Smooth muscle cell (in vitro differentiated cells): ENCODE measurements around the gene NOTCH4. TPM values are rescaled to one million over a fixed set of nuclear protein-coding genes. Genes with fewer than 3 reads are reported as not detected.

ENCODE experiments used
- DNase-seq: peaks from one replicate; lab custom pipeline; 2025; ENCODE audit not compliant: unreplicated experiment; lab: John Stamatoyannopoulos, UW
- H2AFZ ChIP-seq: fragments of 200-600 bp; sonication (generic); 2 replicates; pipeline ENCODE4 v1.6.0; 2016; ENCODE audit warnings: antibody characterized with exemption, low read depth, mild to moderate bottlenecking
- H3F3A ChIP-seq: fragments of 200-600 bp; sonication (generic); 2 replicates; pipeline ENCODE4 v1.6.0; 2017; ENCODE audit warnings: antibody characterized with exemption, low read depth
- H3K27ac ChIP-seq: fragments of 200-600 bp; sonication (generic); 2 replicates; pipeline ENCODE4 v1.5.1; 2016; ENCODE audit warnings: low read depth, mild to moderate bottlenecking
- H3K27me3 ChIP-seq: fragments of 200-600 bp; sonication (generic); 2 replicates; pipeline ENCODE4 v1.6.1; 2016; ENCODE audit warnings: low read depth, mild to moderate bottlenecking
- H3K36me3 ChIP-seq: fragments of 200-600 bp; sonication (generic); 2 replicates; pipeline ENCODE4 v1.5.1; 2016; ENCODE audit warnings: low read depth
- H3K4me1 ChIP-seq: fragments of 200-600 bp; sonication (generic); 2 replicates; pipeline ENCODE4 v1.5.1; 2016; ENCODE audit warnings: low read depth
- H3K4me2 ChIP-seq: fragments of 200-600 bp; sonication (generic); 2 replicates; pipeline ENCODE4 v1.6.0; 2016; ENCODE audit warnings: mild to moderate bottlenecking
- H3K4me3 ChIP-seq: fragments of 200-600 bp; sonication (generic); 2 replicates; pipeline ENCODE4 v1.5.1; 2016; ENCODE audit warnings: mild to moderate bottlenecking
- H3K79me2 ChIP-seq: fragments of 200-600 bp; sonication (generic); 2 replicates; pipeline ENCODE4 v1.6.0; 2016; ENCODE audit warnings: low read depth, mild to moderate bottlenecking
- H3K9ac ChIP-seq: fragments of 200-600 bp; sonication (generic); 2 replicates; pipeline ENCODE4 v1.6.0; 2016; ENCODE audit warnings: low read depth
- H3K9me3 ChIP-seq: fragments of 200-600 bp; sonication (generic); replicated peaks from 2 replicates; pipeline ENCODE4 v1.5.1; 2016; ENCODE audit warnings: low read depth
- H4K20me1 ChIP-seq: fragments of 200-600 bp; sonication (generic); 2 replicates; pipeline ENCODE4 v1.6.0; 2016; ENCODE audit warnings: low read depth
- WGBS: methylation state at CpG from one replicate; pipeline ENCODE4 v1.1.7; 2016; ENCODE audit warnings: low lambda C conversion rate; 5-methylcytosine and 5-hydroxymethylcytosine counted together
- polyA plus RNA-seq: library from polyadenylated mRNA; unstranded; fragments of >200 nt; fragmentation: Nextera tagmentation; extraction: Ambion mirVana; gene quantifications from 2 replicates; pipeline ENCODE4 v1.2.1, GENCODE V29; 2016
- total RNA-seq: library from RNA; depleted of rRNA; stranded (reverse); fragments of >200 nt; gene quantifications from 2 replicates; pipeline ENCODE4 v1.2.3, GENCODE V29; 2014
- TF ChIP-seq, protein P1 (sequence below): fragments of 200-600 bp; sonication (generic); IDR thresholded peaks from 2 replicates; pipeline ENCODE4 v1.5.1; 2017; ENCODE audit warnings: borderline replicate concordance, mild to moderate bottlenecking, antibody characterized with exemption; ENCODE audit not compliant: insufficient read depth, poor library complexity, severe bottlenecking

The NOTCH4 gene
- total and polyA plus RNA-seq, 2 experiments from 2014 or later, result 0.54 to 1.6 TPM

DNA sequence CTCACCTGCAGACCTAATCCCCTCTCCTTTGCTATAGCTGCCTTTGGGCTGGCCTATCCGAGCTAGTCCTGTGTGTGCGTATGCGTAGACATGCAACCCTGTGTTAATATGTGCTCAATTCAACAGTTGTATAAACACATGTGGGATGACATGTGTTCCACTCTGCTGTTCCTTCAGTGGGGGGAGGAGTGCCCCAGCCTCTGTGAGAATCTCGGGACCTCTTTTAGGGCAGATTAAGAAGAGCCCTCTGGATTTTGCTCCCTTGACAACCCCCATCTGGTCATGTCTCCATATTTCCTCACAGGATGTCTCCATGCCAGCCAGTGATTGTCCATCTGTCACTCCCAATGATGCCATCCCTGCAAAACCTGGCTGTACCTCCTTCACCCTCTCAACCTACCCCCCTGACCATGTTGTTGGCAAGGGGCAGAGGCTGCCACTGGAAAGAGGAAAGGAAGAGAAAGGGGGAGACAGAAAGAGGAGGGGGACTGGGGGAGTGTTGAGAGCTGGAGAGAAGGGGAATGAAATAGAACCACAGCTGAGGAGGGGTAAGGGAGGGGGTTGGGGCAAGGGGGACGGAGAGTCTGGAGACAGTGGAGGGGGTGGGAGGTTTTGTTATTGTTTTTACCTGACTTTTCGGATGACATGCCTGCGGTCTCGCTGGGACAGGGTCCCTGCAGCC is 72.5 kb downstream of the NOTCH4 start:
- TF ChIP-seq, protein P1, sequence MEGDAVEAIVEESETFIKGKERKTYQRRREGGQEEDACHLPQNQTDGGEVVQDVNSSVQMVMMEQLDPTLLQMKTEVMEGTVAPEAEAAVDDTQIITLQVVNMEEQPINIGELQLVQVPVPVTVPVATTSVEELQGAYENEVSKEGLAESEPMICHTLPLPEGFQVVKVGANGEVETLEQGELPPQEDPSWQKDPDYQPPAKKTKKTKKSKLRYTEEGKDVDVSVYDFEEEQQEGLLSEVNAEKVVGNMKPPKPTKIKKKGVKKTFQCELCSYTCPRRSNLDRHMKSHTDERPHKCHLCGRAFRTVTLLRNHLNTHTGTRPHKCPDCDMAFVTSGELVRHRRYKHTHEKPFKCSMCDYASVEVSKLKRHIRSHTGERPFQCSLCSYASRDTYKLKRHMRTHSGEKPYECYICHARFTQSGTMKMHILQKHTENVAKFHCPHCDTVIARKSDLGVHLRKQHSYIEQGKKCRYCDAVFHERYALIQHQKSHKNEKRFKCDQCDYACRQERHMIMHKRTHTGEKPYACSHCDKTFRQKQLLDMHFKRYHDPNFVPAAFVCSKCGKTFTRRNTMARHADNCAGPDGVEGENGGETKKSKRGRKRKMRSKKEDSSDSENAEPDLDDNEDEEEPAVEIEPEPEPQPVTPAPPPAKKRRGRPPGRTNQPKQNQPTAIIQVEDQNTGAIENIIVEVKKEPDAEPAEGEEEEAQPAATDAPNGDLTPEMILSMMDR, result no peak
- no peak for DNase-seq
- Histone ChIP-seq H4K20me1 (no peaks in the 10 kb centered on the region), H3K4me3 (peak overlapping the region; percentile 85), H3K9ac (no peak overlapping the region), H3F3A (no peaks in the 10 kb centered on the region), H3K27me3 (peaks cover 26% of the 10 kb centered on the region), H3K4me1 (peaks cover 18% of the 10 kb centered on the region), H3K27ac (no peak overlapping the region), H3K79me2 (peaks cover 10% of the 10 kb centered on the region), H3K9me3 (no peaks in the 10 kb centered on the region), H3K4me2 (peak overlapping the region; percentile 90), H3K36me3 (no peaks in the 10 kb centered on the region), H2AFZ (no peak overlapping the region)
- WGBS, result 46% methylated on average over 5 of the region's 8 CpGs

DNA sequence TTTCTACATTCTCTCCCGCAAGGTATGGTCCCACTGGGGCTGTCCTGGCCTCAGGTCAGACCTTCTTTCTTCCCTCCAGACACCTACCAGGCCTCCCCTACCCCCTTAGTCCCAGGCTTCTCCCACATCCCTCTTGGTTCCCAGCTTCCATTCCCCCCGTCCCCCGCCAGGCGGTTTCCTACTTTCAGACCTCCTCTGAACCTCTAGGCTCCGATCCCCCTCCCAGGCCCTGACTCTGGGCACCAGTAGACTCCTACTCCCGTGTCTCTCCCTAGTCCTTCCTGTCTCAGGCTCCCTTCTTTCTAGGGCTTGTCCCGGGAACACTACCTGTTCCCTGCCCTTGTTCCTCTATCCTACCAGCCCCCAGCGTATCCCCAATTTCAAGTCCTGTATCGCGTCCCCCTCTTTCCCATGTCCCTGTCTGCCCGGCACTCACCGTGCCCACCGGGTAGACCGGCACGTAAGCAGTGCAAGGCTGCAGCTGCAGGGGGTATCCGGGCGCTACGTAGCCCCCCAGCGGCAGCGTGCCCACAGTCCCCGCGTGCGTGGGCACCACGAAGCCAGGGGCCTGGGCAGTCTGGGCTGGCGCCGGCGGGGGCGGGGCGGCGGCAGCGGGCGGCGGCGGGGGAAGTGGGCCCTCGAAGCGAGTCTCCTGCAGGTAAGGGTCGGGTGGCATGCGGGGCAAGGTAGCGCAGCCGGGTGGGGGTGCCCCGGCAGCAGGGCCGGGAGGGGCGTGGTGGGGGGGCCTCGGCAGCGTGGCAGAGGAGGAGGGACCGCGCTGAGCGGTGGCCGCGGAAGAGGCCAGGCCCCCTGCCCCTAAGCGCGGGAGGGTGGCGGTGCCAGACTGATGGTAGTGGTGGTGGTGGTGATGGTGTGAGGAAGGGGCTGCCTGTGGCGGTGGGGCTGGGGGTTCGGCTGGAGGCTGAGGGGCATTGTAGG is 73.7 kb downstream of the NOTCH4 start:
- peaks cover 26% of the 10 kb centered on the region for H3K27me3 ChIP-seq
- peak overlapping the region; percentile 90 for H3K4me2 ChIP-seq
- no peaks in the 10 kb centered on the region for H3K36me3 ChIP-seq
- H3K27ac ChIP-seq, result no peak overlapping the region
- H3K79me2 ChIP-seq, result peaks cover 9% of the 10 kb centered on the region
- no peak for DNase-seq
- no peak overlapping the region for H2AFZ ChIP-seq
- H3K9me3 ChIP-seq, result no peaks in the 10 kb centered on the region
- no peak overlapping the region for H3K9ac ChIP-seq
- no peaks in the 10 kb centered on the region for H4K20me1 ChIP-seq
- peaks cover 17% of the 10 kb centered on the region for H3K4me1 ChIP-seq
- peak overlapping the region; percentile 27 for H3K4me3 ChIP-seq
- no peaks in the 10 kb centered on the region for H3F3A ChIP-seq
- 24% methylated on average over 37 of the region's 55 CpGs for WGBS
- TF ChIP-seq, protein P1, result no peak

DNA sequence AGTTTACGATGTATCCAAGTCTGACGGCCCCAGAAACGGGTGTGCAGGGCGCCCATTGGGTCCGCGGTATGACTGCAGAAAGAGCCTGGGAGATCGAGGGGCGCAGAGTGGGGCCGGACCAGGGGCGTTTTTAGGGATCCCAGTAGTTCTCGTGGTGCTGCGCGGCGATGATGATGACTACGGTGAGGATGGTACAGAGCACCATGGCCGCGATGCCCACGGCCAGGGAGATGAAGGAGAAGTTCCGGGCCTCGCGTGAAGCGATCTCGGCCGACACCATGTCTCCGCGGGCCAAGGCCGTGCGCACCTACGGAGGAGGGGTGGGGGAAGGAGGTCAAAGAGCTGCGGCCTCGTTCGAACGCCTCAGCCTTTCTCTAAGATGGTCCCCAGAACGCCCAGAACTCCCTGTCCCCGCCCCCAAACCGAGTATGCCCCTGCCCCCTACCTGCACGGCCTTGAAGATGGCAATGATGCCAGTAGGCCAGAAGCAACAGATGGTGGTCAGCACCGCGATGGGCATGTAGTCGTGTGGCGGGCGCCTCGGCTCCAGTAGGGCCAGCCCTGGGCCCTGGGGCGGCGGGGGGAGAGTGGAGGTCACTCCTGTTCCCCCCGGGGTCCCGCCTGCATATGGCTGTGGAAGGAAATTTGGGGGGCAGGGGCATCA is 74.6 kb downstream of the NOTCH4 start:
- no peaks in the 10 kb centered on the region for H3F3A ChIP-seq

More for the DNA sequence above, 74.6 kb downstream of the NOTCH4 start:
- TF ChIP-seq, protein P1, result no peak
- peak overlapping the region; percentile 32 for H3K4me3 ChIP-seq
- peak overlapping the region; percentile 52 for H3K4me2 ChIP-seq
- H3K9ac ChIP-seq, result no peak overlapping the region
- no peaks in the 10 kb centered on the region for H3K9me3 ChIP-seq
- no peaks in the 10 kb centered on the region for H4K20me1 ChIP-seq
- H3K27ac ChIP-seq, result no peak overlapping the region
- H3K4me1 ChIP-seq, result peaks cover 12% of the 10 kb centered on the region
- 55% methylated on average over 47 of the region's 47 CpGs for WGBS
- peaks cover 26% of the 10 kb centered on the region for H3K27me3 ChIP-seq
- no peak for DNase-seq
- H3K36me3 ChIP-seq, result no peaks in the 10 kb centered on the region
- no peaks in the 10 kb centered on the region for H3K79me2 ChIP-seq
- H2AFZ ChIP-seq, result no peak overlapping the region
